Astrocyte (in vitro differentiated cells and primary cell): ENCODE results near the gene ZRANB2.

Source experiments
- CTCF ChIP-seq: IDR thresholded peaks from 2 replicates; pipeline ENCODE4 v1.5.1; 2011; ENCODE audit warnings: low read depth, mild to moderate bottlenecking, inconsistent platforms, low read length, moderate library complexity; ENCODE audit not compliant: insufficient read depth
- EZH2 ChIP-seq: IDR thresholded peaks from 2 replicates; pipeline ENCODE4 v1.6.1; 2012; ENCODE audit warnings: mild to moderate bottlenecking, low read length, inconsistent platforms; ENCODE audit not compliant: insufficient read depth

GRCh38 chr1:71027991-71028390, 52.8 kb downstream of the ZRANB2 start:
- TF ChIP-seq CTCF: no peak
- TF ChIP-seq EZH2: no peak
